Femur (tissue), 1 donor: ENCODE data around the gene ARHGAP27.

ENCODE experiments used
- DNase-seq: peaks from one replicate; pipeline ENCODE4 v3.0.0-alpha.2; 2017

ARHGAP27 gene

DNA sequence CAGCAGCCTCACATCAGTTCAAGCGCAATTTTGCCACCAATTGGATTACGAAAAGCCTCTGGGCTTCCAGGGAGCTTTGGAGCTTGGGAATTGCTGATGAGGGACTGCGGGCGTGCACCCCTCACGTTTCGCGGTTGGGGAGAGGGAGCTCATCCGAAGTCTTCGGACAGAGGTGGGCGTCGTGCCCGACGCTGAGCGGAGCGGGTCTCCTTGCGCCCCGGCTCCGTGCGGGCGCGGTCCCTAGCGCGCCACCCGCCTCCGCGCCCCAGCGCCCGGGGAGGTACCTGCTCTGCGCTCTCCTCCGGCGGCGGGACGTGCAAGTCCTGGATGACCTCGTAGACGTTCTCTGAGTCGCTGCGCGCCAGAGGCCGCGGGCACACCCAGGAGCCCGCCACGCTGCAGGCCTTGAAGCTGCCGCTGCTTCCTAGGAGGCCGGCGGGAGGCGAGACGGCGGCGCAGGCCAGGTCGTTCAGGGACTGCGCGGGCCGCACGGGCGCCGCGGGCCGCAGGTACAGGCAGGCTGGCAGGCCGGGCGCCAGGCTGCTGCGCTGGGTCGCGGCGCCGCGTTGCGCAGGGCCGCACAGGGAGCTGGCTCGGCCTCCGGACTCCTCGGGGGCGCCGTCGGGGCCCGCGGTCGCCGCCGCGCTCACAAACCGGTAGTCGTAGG is 3.2 kb downstream of the ARHGAP27 start:
- DNase-seq, result no peak

DNA sequence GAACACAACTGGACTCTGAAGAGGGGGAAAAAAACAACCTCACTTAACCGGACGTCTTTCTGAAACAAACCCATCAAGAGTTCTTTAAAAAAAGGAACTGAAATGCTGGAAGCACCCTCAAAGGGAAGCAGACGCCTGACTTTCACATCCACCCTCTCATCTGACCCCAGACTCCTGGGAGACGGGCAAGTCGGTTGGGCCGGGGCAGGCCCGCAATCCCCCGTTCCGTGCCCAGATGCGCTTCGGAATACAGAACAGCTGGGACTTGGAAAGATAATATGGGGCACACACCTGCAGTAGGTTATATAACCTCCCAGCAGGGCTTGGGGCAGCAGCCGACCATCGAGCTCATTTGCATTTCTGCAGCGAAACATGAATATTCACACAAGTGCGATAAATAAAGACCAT is 3.7 kb downstream of the ARHGAP27 start:
- peak; percentile 47 for DNase-seq

GRCh38 chr17:45428050-45428617 is 4.5 kb downstream of the ARHGAP27 start:
- peak; percentile 78 for DNase-seq

GRCh38 chr17:45427181-45427835 is 5.4 kb downstream of the ARHGAP27 start:
- no peak for DNase-seq

DNA sequence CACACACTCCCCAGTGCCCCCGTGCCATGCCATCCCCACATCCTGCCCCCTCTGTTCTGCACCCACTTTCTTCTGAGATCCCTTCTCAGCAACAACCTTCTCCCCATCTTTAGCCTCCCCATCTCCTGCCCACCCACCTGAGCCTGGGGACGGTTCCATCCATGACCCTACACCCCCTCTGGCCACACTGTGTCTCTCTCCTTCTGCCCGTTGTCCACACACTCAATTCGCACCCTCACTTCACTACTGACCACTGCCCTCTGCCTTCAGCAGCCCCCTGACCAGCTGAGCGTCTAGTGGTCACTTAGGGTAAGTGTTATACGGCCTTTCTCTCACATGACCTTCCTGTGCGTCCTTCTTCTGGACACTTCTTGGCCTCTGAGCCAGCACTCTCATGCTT is 6.1 kb downstream of the ARHGAP27 start:
- DNase-seq, result no peak

DNA sequence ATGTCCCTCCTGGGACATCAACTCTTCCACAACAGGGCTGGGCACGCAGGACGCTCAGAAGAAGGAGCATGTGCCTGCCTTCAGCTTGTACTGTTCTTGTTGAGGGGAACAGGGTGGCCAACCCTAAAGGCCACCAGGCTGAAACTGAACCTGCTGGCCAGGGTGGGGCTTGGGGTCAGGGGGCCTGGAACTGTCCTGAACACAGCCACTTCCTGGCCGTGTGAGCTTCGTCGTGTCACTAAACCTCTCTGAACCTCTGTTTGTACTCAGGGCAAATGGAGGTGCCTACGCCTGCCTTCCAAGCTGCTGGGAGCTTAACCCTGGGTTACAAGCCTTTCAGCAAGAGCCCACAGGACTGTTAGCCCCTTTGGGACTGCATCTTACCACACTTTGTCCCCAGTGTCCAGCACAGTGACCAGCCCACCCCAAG is 6.7 kb downstream of the ARHGAP27 start:
- DNase-seq, result no peak

DNA sequence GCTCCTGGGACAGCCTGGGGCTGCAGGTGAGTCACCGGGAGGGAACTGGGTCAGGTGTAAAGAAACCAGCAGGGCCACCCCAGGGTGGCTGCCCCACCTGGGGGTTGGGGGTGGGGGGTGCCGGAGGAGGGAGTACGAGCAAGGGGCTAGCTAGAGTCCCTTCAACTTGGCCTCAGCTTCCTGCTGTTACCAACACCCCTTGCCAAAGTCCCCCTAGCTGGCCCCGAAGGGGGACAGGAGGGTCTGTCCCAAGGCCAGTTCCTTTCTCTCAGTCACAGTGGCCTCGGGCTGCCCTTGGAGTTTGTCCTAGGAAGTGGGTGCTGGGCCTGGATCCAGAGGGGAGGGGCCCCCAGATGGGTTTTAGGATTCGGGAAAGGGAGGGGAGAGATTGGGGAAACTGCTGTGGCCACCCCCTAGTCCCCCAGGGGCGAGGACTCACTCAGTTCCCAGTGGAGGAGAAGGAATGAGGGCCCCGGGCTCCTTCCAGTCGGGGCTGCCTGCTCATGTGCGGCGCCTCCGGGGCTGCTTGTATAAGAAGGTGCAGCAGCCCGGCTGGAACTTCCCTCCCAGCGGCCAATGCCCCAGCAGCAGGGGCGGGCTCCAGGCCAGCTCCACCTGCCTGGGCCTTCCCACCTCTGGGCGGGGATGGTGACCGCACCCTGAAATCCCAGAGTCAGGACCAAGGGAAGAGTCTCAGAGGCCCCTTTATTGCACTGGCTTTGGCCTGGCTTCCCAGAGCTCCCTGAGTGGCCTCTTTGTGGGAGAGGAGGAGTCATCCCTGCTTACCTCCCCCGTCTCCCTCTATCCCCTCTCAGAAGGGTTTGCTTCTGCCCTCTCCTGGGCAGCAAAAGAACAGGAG is 7.3 kb downstream of the ARHGAP27 start:
- DNase-seq, result no peak

DNA sequence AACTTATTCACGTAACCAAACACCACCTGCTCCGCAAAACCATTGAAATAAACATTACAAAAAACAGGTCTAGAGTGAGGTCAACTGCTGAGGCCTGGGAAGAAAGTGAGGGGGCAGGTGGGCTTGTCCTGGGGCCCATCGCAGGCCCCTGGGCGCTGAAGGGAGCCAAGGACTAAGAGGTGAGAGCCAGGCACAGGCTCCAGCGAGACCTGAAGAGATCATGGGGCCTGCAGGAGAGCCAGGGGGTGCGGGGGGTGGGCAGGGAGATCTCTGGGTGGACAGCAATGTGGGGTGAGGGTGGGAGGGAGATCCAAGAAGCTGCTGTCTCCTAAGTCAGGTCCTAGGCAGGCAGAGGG is 7.9 kb downstream of the ARHGAP27 start:
- no peak for DNase-seq

DNA sequence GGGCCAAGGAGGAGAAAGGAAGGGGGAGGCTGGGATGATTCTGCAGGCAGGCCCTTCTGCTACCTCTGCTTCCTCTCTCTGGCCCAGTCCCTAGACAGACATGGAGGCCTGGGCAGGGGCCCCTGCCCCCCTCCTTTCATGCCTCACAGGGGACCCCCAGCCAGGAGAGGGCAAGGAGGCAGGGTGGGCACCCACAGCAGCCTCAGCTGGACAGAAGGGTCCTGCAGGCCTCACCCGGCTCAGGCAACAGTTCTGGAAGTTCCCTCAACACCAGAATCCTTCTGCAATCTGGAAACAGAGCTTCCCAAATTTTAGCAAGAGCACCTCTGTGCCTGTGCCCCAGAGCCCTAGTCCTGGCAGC is 8.7 kb downstream of the ARHGAP27 start:
- DNase-seq, result no peak

DNA sequence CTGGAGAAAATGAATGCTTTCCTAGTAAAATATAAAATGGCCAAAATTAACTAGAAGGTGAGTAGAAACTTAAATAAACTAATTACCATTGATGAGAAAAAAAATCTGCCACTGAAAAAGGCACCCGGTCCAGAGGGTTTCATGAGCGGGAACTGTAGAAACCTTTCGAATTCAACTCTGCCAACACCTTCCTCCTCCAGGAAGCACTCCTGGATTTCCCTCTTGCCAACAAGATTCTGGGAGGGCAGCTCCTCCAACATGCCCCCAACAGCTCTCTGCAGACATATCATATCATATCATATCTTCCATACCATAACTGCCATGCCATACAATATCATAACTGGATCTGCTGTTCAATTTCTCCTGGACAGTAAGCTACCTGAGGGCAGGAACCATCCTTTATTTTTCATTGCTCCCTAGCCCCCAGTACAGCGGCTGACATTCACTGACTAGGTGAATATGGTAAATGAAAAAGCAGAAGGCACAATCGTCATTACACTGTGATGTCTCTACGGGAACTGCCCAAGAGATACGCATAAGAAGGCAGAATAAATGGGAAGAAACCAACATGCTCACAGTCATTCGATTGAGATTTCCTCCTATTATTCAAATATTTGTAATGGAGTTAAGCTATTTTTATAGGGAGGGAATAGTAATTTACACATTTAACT is 9.2 kb downstream of the ARHGAP27 start:
- no peak for DNase-seq

GRCh38 chr17:45414990-45415881 is 17.4 kb downstream of the ARHGAP27 start:
- no peak for DNase-seq

GRCh38 chr17:45413498-45413923 is 19.2 kb downstream of the ARHGAP27 start:
- DNase-seq, result no peak

- no peak for DNase-seq
These were observed 21.1 kb downstream of the ARHGAP27 start for GRCh38 chr17:45411348-45412105.

DNA sequence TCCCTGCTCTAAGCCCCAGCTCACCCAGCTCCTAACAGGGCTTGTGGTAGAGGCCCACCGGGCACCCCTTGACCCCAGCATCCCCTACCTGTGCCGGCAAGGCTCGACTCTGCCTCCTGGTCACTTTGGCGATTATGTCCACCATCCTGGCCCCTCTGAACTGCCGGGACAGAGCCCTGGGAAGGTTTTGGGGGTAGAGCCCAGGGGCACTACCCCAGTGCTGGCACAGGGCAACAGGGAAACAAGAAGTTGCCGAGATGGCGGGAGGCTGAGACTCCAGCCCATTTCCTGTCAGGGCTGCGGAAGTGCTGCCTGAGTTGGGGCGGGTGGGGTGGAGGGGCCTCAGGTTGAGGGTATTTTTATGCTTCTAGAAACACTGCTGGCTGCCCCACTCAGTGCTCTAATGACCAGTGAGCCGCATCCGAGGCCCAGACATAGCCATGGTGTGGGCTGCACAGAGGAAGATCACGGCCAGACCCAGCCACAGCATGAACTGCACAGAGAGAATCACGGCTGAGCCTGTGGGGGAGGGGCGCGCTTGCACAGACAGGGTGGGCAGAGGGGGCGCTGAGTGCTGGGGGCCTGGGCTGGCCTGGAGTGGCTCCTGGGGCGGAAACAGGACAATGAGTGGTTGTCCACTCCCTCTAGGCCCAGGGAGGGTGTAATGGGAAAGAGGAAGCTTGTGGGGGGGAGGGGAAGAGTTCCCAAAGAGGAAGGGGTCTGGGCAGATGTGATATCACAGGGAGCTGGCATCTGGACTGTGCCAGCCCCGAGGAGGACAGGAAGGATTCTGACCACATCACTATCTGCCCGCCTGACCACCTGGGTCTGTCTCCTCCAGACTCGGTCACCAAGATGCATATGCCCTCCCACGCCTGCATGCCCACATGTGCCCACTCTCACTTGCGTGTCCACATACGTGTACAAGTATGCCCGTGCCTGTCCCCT is 22.3 kb downstream of the ARHGAP27 start:
- DNase-seq, result no peak

DNA sequence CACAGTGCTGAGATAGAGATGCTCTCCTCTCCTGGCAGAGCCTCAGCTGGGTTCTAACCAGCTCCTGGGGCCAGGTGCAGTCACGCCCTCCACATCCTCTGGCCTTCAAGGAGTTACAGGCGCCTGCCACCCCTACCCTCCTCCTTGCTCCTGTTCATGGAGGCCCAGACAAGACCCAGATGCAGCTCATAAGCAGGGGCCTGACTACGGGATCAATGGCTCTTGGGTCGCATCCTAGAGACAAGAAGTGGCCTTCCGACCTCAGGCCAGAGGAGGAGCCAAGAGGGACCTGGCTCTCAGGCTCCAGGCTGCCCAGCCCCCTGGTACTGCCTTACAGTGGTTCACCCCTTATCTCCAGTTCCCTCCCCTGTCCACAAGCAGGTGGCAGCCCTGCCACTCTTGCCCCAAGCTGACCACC is 23.0 kb downstream of the ARHGAP27 start:
- no peak for DNase-seq

DNA sequence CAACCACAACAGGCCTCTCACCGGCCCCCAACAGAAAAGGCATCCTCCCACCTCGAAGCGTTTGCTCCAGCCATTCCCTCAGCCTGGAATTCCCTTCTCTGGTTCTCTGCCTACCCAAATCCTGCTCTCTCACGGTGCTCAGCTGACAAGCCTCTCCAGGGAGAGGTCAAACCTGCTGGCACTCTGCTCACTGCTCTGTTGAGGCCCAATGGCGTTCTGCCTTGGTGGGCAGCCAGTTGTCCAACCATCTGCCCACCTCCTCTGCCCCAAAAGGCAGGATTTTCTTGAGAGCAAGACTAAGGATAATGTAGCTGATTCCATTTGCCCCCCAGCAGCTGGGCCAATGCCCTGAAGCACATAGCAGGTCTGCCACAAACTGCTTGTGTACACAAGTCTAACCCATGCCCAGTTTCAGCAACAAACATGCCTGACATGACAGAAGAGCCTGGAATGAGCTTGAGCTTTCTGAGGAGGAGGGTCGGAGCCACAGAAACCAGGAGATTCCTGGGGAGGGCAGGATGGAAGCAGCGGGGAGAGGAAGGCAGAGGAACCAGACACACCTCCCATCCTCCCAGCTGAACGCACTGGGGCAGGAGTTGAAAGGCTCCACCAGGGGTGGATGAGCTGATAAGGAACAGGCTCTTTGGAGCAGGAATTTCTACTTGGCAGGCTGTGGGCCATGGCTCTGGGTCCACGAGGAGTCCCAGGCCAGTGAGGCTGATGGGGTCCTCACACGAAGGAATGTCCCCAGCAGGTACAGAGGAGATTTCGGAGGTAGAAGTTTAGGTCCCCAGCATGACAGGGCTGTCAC is 23.9 kb downstream of the ARHGAP27 start:
- DNase-seq, result no peak

DNA sequence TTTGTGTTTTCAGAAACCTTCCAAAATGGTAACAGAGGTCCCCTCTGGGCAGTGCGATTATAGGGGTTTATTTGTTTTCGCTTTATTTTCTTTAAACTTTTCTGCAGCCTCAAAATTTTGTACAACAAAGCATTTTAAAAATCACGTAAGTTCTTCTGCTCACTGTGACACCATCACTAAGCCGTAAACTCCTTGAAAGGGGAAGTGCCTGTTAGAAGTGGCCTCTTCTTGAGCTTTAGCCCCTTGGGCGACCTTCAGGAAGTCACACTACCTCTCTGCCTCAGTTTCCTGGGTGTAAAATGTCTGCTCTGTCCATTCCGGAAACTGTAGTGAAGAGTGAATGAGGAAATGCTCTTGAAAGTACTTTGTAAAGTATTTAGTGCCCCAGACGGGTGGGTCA is 26.6 kb downstream of the ARHGAP27 start:
- DNase-seq, result no peak

DNA sequence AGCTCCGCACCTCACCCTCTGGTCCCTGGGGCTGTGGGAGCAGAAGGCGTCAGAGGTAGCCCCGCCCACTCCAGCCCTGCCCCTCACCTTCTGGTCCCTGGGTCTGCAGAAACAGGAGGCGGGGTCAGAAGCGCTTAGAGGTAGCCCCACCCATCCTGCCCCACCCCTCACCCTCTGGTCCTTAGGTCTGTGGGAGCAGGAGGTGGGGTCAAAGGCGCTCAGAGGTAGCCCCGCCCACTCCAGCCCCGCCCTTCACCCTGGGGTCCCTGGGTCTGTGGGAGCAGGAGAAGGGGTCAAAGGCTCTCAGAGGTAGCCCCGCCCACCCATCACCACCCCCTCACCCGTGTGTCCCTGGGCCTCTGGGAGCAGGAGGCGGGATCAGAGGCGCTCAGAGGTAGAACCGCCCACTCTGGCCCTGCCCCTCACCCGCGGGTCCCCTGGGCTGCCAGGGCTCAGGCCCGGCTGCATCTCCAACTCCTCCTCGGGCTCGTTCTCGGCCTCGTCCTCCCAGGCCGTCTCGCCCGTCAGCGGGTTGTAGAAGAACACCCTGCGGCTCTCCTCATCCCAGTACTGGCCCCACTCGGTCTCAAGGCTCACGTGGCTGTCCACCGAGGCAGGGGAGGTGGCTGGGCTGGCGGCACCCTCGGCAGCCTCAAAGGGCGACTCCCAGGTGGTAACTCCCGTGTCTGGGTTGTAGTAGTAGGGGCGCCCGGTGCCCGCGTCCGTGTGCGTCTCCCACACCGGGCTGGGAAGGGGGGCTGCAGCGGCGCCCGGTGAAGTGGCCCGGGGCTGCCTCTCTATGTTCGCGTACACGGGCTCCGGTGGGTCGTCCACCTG is 27.2 kb downstream of the ARHGAP27 start:
- DNase-seq, result no peak
